ENCODE results near the gene AKAP17A.

DNA sequence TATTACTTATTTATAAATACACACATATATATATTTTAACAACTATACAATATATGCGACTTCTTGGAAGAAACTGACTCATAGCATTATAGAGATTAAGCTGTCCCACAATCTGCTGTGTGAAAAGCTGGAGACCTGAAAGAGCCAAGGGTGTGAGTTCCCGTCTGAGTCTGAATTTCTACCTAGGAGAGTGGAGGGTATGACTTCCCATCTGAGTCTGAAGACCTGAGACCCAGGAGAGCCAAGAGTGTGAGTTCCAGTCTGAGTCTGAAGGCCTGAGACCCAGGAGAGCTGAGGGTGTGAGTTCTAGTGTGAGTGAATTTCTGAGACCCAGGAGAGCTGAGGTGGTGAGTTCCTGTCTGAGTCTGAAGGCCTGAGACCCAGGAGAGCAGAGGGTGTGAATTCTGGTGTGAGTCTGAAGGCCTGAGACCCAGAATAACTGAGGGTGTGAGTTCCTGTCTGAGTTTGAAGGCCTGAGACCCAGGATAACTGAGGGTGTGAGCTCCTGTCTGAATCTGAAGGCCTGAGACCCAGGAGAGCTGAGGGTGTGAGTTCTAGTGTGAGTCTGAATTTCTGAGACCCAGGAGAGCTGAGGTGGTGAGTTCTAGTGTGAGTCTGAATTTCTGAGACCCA is 45.5 kb upstream of the AKAP17A start:
- no peak for TF ChIP-seq CTCF (conservative IDR thresholded peaks at IDR 0.05)
- no peak for TF ChIP-seq ZFX (IDR thresholded peaks at IDR 0.05)
